Measurements from ENCODE around the gene TSHZ3.
A peak's percentile ranks its signal among the peaks of the same experiment; 100 is the strongest.

The TSHZ3 gene

DNA sequence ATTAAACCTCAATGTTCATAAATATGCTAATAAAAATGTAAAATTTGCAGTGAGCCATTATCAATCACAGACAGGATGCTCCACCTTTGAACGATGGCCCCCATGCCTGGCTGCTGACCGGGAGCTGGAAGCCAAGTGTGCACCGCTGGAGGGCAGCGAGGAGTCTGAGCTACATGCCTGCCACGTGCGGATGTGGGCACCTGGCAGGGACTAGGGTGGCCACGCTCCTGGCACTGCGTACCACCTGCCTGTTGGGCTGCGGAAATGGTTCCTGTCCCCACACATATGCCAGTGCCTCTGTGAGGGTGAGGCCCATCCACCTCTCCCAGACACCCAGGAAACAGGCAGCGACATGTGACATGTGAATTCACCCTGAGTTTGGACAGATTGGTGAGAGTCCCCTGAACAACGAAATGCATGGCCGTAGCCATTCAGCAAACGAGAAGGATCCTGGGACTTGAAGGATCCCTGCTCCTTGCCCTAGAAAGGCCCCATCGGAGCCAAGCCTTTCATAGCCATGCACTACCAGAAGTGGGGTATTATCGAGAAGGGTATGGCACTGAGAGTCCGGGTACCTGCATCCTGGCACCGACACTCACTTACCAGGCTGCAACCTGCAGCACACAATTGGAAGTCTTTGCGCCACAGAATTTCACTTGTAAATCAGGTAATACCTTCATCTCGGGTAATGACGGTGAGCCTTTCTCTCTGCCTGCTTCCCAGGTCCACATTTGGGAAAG is 35.8 kb downstream of the TSHZ3 start:
- DNase-seq (ENCODE audit: low read depth), result no peak

DNA sequence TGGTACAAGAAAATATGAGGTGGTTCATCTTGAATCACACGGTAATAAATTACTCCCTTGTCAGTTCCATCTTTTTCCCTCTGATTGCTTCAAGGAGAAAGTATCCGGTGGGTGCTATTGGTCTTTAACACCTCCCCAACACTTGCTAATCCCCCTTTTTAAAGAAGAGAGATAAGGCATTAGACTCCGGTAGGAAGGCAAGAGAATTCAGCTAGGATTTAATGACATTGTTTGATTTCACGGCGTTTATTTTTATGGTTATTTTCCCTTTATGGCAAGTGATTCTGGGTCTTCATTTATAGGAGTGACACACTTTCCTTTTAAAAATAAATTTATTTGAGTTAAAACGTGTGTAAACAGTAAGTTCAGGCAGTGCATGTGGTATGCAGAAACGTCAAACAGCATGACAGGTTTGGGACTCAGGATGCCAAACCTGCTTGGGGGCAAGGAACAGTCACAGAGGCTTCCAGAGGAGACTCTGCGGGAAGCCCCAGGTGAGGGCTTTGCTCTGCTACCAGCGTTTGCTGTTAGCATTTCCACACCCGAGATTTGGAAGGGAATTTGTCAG is 36.5 kb downstream of the TSHZ3 start:
- DNase-seq (ENCODE audit: low read depth), result no peak

DNA sequence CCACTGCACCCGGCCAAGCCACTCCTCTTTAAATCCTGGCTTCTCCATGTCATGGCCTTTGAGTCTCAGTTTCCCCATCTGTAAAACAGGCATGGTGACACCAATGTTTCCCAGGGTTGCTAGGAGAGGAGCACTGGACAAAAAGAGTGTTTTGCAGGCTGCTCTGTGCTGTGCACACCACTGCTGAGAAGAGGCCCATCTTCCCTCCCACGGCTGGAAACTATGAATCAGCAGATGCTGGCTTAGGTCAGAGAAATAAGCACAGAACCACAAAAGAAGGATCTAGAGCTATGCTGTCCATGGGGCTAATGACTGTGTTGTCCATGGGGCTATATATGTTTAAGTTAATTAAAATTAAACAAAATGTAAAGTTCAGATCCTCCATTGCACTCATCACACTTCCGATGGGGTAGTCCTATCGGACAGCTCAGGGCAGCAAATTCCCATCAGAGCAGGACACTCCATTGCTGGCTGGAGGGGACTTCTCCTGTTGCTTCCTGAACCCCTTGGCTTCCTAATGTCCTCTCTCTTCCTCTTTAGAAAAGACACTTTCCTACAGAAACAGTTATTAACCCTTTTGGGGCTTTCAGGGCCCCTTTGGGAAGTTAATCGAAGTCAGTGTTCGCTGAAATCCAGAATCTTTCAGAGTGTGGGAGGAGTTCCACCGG is 37.1 kb downstream of the TSHZ3 start:
- peak; percentile 94 for DNase-seq (ENCODE audit: low read depth)

DNA sequence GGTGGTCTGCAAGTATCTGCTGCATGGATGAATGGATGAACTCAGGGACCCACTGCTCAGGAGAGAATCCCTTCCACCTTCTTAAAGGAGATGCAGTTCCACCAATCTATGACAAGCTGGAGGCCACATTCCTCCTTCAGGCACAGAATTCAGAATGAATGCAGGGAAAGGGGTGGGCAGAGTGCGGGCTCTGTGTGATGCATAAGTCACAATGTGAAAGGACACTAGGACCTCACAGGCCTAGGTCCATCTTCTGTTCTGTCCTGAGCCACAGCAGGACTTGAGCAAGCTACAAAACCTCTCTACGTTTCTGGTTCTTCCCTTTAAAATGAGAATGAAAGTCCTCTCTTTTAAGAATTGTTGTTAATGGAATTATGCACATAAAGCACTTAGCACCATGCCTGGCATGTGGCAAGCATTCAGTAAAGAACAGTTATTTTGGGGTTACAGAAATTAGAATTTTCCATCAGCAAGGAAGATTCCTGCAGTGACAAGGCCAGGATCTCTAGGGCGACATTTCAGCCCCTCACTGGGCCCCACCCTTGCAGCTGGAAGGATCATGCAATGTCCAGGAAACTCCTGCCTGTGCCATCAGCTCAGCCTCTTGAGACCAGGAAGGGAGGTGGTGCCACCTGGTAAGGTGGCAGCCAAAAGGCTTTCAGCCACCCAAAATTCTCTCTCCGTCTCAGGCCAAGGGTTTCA is 38.7 kb downstream of the TSHZ3 start:
- DNase-seq (ENCODE audit: low read depth), result no peak

DNA sequence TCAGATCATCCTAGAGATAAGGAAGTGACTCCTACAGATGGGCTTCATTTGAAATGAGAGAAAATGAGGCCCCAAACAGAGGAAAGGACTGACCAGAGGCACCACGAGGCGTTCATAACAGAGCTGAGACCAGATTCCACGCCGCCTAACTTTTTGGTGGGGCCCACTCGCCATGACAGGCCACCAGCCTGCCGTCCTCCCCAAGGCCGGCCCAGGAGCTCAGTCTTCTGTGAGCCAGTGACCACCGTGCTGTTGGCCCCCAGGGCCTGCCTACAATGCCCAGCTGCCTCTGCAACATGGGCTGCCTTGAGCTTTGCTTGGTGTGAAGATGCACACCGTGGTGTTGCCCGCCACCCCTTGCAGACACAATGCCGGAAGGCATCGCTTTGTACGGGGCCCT is 40.5 kb downstream of the TSHZ3 start:
- no peak for DNase-seq (ENCODE audit: low read depth)

DNA sequence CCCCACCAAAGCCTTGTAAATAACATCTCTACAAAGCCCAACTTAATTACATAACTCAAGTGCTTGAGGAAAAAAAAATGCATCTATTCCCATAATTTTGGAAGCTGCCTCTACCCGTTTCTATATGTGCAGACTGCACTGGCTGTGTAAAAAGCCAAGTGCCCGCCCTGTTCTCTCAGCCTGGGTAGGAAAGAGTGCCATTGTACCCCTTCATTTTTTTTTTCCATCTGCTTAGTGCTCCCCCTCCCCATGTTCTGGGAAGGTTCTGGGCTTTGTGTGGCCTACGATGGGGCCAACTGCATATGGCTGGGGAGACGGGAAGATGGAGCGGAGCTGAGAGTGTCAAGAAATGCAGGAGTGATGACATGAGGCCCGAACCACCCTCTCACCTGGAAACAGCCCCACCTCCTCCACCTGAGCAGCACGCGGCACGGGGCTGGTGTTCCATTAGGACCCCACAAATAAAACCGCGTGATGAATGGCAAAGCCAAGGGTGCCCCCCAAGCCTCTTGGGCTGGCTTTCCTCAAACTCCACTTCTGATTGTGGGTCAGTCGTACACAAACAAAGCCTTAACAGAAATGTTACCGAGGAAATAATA is 42.1 kb downstream of the TSHZ3 start:
- no peak for DNase-seq (ENCODE audit: low read depth)

DNA sequence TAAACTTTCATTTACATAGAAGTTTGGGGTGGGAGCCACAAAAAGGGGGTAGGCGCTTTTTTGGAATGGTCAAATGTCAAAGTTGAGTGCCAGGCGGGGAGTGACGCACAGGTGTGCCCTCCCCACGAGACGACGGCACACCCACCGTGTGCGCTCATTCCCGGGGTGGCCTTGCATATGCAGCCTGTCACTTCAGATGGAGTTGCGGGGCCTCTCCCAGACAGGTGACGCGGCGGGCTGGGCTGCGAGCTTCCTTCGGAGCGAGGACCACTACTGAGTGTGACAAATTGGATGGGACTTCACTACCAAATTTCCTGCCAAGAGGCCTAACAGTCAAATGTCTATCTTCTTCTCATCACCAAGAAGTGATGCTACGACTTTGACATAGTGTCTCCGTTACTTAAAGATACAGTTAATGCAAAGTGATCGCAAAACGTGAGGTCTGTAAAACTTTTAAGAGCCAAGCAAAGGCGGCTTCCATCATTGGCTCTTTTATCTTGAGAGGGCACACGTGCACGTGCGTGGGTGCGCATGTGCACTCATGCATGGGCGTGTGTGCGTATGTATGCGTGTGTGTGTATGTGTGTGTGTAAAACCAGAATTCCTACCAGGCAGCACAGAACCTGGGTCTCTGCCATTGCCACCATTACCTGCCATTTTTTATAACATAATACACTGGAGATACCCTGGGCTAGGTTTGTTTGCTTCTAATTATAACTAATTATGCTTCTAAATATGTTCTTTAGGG is 43.1 kb downstream of the TSHZ3 start:
- no peak for DNase-seq (ENCODE audit: low read depth)

DNA sequence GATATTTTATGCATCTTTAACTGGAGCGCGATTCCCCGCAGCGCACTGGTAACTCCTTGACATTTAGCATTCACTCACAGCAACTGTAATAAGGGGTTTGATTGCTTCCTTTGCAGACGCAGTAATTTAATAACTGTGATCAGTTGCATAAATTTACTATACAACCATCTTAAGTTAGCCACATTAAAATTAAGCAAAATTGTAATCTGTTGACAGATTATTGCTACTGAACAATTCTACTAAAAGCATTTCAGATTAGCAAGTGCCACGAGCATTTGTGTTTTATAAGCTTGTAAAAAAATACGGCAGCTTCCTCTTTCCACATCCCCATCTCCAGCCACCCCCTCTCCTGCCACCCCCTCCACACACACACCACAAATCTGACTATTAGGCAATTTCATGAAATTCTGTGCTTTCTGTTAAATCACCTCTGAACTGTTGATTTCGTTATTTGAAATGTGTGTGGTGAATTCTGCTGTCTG is 44.4 kb downstream of the TSHZ3 start:
- peak; percentile 18 for DNase-seq (ENCODE audit: low read depth)

DNA sequence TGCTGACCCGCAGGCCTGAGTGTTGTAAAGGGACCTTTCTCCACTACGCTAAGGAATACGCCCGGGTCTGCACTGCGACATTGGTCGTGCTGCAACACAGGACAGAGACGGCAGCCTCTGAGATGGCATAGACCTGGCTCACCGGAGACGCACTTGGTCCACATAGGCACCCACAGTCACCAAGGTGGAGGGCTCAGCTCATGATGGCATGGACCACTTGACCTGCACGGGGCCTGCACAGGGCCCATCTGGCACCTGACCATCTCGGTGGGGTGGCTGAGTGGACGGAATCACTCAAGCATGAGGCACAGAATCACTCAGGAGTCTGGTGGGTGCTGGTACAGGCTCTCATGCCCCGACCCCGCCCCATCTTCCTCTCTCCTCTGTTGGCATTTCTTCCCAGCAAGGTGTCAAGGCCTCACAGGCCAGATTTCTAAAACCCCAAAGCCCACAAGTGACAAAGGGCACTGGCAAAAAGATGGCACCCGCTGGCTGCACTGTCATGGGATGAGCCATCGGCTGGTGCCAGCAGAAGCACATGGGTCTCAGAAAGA is 45.9 kb downstream of the TSHZ3 start:
- no peak for DNase-seq (ENCODE audit: low read depth)

DNA sequence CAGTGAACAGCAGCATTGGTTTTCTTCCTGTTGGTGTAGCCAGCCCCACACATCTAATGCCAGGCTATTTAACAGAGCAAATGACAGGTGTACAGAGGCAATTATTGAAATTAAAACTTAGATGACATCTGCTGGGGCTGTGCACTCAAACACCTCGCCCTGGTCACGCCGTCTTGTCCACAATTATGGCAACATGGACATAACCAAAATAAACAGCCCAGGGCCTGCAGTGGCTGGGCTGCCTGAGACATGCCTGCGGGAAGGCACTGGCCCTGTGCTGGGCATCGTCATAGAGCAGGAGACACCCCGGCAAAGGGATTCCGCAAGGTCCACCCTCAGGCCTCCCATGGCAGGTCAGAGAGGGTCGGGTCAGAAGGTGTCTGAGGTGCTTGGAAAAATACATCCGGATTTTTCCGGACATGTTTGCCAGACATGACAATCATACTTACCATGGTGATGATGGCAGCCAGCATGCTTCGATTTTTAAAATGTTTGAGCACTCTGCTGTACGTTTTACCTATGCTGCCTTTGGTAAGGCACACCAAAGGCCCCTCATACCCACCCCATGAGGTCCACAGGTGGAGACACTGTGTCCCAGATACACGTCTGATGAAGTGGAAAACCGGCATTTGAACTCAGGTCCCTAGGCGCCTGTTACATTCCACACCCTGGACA is 47.8 kb downstream of the TSHZ3 start:
- DNase-seq (ENCODE audit: low read depth), result no peak

DNA sequence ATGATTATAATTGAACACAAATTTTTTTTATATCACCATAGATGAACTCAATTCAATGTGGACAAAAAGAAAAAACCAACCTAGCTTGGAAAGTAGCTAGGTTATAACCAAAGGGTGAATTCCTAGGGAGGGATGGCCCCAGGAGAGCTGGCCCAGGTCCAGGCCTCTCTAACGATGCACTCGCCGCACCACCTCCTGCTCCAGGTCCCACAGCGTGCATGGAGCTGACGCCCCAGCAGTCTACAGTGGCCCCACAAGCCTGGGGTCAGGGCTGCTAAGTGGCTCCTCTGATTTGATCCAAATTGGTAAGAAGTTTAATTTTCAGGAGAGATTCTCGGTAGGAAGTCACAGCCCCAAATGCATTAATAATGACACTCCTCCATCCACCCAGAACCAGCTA is 48.8 kb downstream of the TSHZ3 start:
- DNase-seq (ENCODE audit: low read depth), result no peak

DNA sequence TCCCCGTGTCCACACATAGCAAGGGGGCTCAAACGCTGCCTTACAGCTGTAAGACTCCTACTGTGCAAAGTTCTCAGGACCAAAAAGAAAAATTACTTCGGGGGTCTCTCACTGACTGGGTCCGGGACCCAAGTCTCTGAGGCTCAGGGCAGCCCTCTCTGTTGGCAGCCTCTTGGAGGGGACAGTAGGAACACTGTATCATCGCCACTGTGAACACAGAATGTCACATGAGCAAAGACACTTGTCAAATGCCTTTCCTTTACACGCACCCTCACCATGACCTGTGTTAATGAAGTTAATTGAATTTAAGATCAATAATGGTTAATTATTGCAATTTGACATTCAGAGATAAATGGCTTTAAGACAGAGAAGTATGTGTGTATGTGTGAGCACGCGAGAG is 49.6 kb downstream of the TSHZ3 start:
- DNase-seq (ENCODE audit: low read depth), result no peak

DNA sequence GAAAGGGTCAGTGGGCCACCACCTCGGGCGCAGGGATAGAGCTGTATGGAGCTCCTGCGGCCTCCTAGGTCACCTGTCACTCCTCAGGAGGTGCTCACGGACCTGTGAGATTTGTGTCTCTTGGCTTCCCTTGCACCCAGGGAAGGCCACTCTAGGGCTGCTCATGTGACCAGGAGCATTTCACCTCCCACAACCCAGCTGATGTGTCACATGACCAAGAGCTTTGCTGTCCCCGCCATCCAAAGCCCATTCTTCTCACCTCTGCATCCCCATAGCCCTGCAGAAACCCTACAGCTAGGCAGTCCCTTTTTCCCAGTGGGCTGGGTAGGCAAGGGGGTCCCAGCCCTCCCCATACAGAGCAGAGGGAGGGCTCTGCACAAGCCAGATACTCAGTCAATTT is 51.2 kb downstream of the TSHZ3 start:
- DNase-seq (ENCODE audit: low read depth), result no peak

DNA sequence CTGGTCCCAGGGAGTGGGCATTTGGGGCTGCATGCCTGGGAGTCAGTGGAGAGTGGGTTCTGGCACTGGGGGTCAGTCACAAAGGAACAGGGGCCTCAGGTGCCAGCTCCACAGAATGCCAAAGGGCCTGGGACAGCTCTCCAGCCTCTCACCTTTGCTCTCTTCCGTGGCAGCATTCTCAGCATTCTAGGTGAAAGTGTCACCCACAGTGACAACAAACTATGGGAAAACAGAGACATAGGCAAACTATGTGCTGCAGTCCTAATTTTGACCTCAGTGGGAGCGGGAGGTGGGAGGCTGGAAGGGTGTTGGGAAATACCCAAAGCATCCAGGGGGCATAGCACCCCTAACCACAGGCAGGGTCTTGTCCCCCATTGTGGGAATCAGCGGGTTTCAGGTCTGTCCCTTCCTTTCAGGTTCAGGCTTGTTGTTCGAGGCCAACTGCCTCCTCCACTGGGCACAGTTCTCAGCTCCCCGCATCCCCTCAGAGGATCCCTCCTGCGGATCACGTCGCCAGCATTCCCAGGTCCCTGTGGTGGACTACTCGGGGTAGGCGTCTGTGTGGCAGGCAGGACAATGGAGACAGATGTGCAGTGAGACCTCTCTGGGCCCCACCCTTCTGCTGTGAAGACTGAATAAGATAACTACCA is 52.4 kb downstream of the TSHZ3 start:
- no peak for DNase-seq (ENCODE audit: low read depth)

DNA sequence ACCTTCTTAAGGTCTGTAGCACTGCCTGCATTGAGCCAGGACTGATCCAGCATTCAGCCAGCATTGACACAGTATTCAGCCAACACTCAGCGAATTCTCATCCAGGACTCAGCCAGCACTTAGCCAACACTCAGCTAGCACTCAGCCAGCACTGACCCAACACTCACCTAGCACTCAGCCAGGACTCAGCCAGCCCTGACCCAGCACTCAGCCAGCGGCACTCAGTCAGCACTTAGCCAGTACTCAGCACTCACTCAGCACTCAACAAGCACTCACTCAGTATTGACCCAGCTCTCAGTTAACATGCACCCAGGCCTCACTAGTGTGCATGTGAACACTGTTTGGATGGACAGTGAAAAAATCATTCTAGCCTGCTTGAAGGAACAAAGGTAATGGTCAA is 55.0 kb downstream of the TSHZ3 start:
- no peak for DNase-seq (ENCODE audit: low read depth)

DNA sequence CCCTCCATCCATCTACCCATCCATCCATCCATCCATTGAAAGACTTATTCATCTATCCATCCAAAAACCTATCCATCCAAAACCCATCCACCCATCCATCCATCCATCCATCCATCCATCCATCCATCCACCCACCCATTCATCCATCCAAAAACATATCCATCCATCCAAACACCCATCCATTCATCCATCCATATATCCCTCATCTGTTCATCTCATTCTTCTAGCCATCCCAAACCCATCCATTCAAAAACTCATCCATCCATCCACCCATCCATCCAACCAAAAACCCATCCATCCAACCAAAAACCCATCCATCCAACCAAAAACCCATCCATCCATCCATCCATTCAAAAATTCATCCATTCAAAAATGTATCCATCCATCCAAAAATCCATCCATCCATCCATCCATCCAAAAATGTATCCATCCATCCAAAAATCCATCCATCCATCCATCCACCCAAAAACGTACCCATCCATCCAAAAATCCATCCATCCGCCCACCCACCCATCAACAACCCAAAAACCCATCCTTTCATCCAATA is 56.5 kb downstream of the TSHZ3 start:
- no peak for DNase-seq (ENCODE audit: low read depth)

DNA sequence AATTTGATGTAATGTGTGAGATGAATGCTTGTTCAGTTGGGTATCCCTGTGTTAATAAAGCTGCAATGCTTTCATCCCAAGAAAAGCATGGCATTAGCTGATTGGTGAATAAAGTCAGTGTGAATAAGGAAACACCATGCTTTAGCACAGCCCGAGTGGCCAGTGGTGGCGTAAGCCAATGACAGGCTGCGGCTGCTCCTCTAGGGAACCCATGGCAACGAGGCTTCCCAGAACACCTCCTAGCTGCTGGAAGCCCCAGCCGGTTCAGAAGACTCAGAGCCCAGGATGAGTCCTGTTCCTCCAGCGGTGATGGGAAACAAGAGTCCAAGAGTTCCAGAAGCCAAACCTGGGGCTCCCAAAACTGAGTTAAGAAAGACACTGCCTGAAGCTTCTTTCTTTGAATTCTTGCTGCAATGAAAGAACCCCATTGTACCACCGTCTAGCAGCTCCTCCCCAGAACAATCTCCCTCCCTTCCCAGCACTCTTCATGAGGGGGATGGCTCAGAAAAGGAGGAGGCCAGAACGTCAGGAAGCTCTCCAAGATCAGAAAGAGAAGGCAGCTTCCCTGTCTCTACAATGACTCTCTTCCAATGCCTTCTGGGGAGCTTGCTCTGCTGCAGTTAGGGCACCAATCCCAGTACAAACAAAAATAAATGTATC is 58.2 kb downstream of the TSHZ3 start:
- no peak for DNase-seq (ENCODE audit: low read depth)

DNA sequence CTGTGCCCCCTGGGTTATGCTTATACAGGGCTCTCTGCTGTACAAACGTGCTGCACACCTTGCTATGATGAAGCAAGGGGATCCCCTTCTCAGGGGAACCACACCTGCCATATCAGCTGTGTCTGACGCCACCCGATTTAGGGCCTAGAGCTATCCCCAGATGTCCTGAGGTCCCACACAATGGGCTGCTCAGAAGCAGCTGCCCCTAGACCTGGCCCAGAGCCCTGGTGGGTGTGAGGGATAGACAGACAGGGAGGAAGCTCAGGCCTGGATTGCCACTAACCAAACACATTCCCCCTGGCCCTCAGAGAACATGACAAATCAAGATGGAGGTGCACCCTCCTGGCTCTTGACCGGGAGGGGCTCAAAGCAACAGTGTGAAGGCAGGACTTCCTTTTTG is 59.3 kb downstream of the TSHZ3 start:
- DNase-seq (ENCODE audit: low read depth), result no peak

DNA sequence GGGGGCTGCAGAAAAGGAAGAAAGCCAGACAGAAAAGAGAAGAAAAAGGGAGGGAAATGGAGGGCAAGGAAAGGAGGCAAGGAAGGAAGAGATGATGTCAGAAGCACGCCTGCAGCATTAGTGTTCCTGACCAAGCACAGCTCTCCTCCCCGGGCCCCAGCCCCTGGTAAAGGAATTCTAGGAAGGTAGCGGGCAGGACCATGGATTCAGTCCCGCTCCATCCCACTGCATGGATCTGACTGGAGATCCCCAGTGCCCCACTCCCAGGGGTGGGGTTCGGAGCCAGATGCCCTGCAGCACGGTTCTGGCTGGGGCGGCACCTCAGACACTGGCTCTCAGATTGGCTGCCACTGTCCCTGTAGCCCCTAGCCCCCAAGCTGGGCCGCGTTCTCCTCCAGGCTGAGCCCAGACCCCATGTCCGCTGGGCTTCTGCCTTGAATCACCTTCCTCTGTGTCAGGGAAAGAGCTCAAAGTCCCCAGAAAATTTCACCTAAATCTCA is 59.8 kb downstream of the TSHZ3 start:
- DNase-seq (ENCODE audit: low read depth), result no peak
